Endometrial microvascular endothelial cells (primary cell): ENCODE results near the gene CCDC40. TPM values are rescaled to one million over a fixed set of nuclear protein-coding genes. Genes with fewer than 3 reads are reported as not detected.

Source experiments
- in situ Hi-C: cut with HindIII; loops from 2 replicates; pipeline ENCODE4 v1.10.0; 2017; ENCODE audit warnings: low sequenced_read_pairs, low pct_unique_long_range_greater_than_20kb; ENCODE audit errors: inconsistent ontology term
- total RNA-seq: library from RNA; depleted of rRNA; stranded (reverse); fragments of >200 nt; gene quantifications from one replicate; pipeline ENCODE4 v1.2.3, GENCODE V29; 2015; ENCODE audit errors: inconsistent ontology term

The CCDC40 gene
- total RNA-seq, 1 donor from 2014 or later = not detected

- in situ Hi-C loops = no loop called here
Measured at GRCh38 chr17:80118601-80119270, 82.3 kb downstream of the CCDC40 start.

GRCh38 chr17:80119271-80119791 lies 82.9 kb downstream of the CCDC40 start:
- in situ Hi-C loops = no loop called here

GRCh38 chr17:80119839-80120238 lies 83.4 kb downstream of the CCDC40 start:
- in situ Hi-C loops = no loop called here

- in situ Hi-C loops = no loop called here
Measured at GRCh38 chr17:80122026-80122575, 85.7 kb downstream of the CCDC40 start.

- in situ Hi-C loops = no loop called here
Measured at GRCh38 chr17:80122926-80123505, 86.6 kb downstream of the CCDC40 start.

GRCh38 chr17:80123791-80124190 lies 87.3 kb downstream of the CCDC40 start:
- in situ Hi-C loops = no loop called here

- in situ Hi-C loops = no loop called here
Measured at GRCh38 chr17:80124351-80124981, 88.0 kb downstream of the CCDC40 start.

- in situ Hi-C loops = no loop called here
Measured at GRCh38 chr17:80125656-80126448, 89.4 kb downstream of the CCDC40 start.

- in situ Hi-C loops = no loop called here
Measured at GRCh38 chr17:80126449-80126715, 89.9 kb downstream of the CCDC40 start.

GRCh38 chr17:80129006-80129565 lies 92.6 kb downstream of the CCDC40 start:
- in situ Hi-C loops = no loop called here

GRCh38 chr17:80130992-80131391 lies 94.5 kb downstream of the CCDC40 start:
- in situ Hi-C loops = no loop called here

- in situ Hi-C loops = no loop called here
Measured at GRCh38 chr17:80132906-80133625, 96.6 kb downstream of the CCDC40 start.

GRCh38 chr17:80133626-80133970 lies 97.2 kb downstream of the CCDC40 start:
- in situ Hi-C loops = no loop called here

GRCh38 chr17:80137131-80137530 lies 100.7 kb downstream of the CCDC40 start:
- in situ Hi-C loops = no loop called here

GRCh38 chr17:80138856-80139426 lies 102.5 kb downstream of the CCDC40 start:
- in situ Hi-C loops = no loop called here

- in situ Hi-C loops = no loop called here
Measured at GRCh38 chr17:80141463-80142165, 105.2 kb downstream of the CCDC40 start.

GRCh38 chr17:80142929-80143328 lies 106.5 kb downstream of the CCDC40 start:
- in situ Hi-C loops = no loop called here
